IMR-90 (cell line): ENCODE data around the gene ORM1. TPM values are rescaled to one million over a fixed set of nuclear protein-coding genes. Genes with fewer than 3 reads are reported as not detected.

ENCODE experiments used
- ATAC-seq: fragments of 200-7000 bp; cut with Tn5 transposase; 2 replicates; pipeline ENCODE4 v1.9.1; 2020; ENCODE audit warnings: low read depth, mild to moderate bottlenecking, moderate library complexity
- BruUV-seq: library from RNA; stranded (reverse); fragments of 400-500 nt; replicated peaks from 2 replicates; lab custom pipeline; 2021; lab: Mats Ljungman, UMichigan
- CTCF ChIA-PET: fragments of 300-600 bp; formaldehyde crosslinking; extraction: SDS; loops from one replicate; lab custom pipeline; 2021; ENCODE audit warnings: antibody characterized with exemption; lab: Yijun Ruan, JAX
- POLR2A ChIA-PET: fragments of 300-600 bp; sonication (Branson Sonifier 250); formaldehyde crosslinking; loops from one replicate; lab custom pipeline; 2022; ENCODE audit warnings: antibody characterized with exemption; ENCODE audit not compliant: unreplicated experiment; lab: Charles Lee
- DNase-seq: peaks from one replicate; pipeline ENCODE4 v3.0.0; 2013
- H2AFZ ChIP-seq: replicated peaks from 2 replicates; pipeline ENCODE3; 2013; ENCODE audit warnings: low read length, mild to moderate bottlenecking; ENCODE audit not compliant: poor library complexity
- H2AK5ac ChIP-seq: 2 replicates; pipeline ENCODE4 v1.6.1; 2013; ENCODE audit warnings: low read depth, low read length, inconsistent platforms
- H2AK9ac ChIP-seq: replicated peaks from 2 replicates; pipeline ENCODE3; 2013; ENCODE audit warnings: mild to moderate bottlenecking, low read depth, low read length, moderate library complexity; ENCODE audit not compliant: poor library complexity
- H2BK120ac ChIP-seq: 2 replicates; pipeline ENCODE4 v1.6.1; 2013; ENCODE audit warnings: low read depth, low read length, inconsistent platforms
- H2BK15ac ChIP-seq: 3 replicates; pipeline ENCODE4 v1.6.1; 2013; ENCODE audit warnings: low read depth, low read length, inconsistent platforms
- H2BK20ac ChIP-seq: 2 replicates; pipeline ENCODE4 v1.6.1; 2013; ENCODE audit warnings: low read depth, mild to moderate bottlenecking, inconsistent platforms, low read length, moderate library complexity
- H2BK5ac ChIP-seq: 2 replicates; pipeline ENCODE4 v1.6.1; 2013; ENCODE audit warnings: mild to moderate bottlenecking, low read depth, low read length, inconsistent platforms; ENCODE audit not compliant: poor library complexity, severe bottlenecking
- H3K14ac ChIP-seq: replicated peaks from 2 replicates; pipeline ENCODE4 v1.6.1; 2013; ENCODE audit warnings: low read depth, low read length, inconsistent platforms
- H3K18ac ChIP-seq: 2 replicates; pipeline ENCODE4 v1.6.1; 2013; ENCODE audit warnings: low read depth, low read length, control low read depth
- H3K23ac ChIP-seq: 2 replicates; pipeline ENCODE4 v1.6.1; 2013; ENCODE audit warnings: low read depth, low read length, inconsistent platforms
- H3K27ac ChIP-seq: 2 replicates; pipeline ENCODE4 v1.5.1; 2013; ENCODE audit warnings: mild to moderate bottlenecking, control low read depth, low read length; ENCODE audit not compliant: insufficient read depth
- H3K27me3 ChIP-seq: 2 replicates; pipeline ENCODE4 v1.6.1; 2013; ENCODE audit warnings: low read length; ENCODE audit not compliant: control insufficient read depth, insufficient read depth
- H3K36me3 ChIP-seq: 2 replicates; pipeline ENCODE4 v1.6.1; 2013; ENCODE audit warnings: low read length, mixed read lengths; ENCODE audit not compliant: control insufficient read depth, insufficient read depth
- H3K4ac ChIP-seq: 2 replicates; pipeline ENCODE4 v1.6.1; 2013; ENCODE audit warnings: low read depth, low read length, inconsistent platforms
- H3K4me1 ChIP-seq: 2 replicates; pipeline ENCODE4 v1.6.1; 2013; ENCODE audit warnings: low read length, mixed read lengths; ENCODE audit not compliant: control insufficient read depth, insufficient read depth
- H3K4me2 ChIP-seq: 2 replicates; pipeline ENCODE4 v1.6.1; 2013; ENCODE audit warnings: low read depth, mild to moderate bottlenecking, control low read depth, low read length, moderate library complexity
- H3K4me3 ChIP-seq: 2 replicates; pipeline ENCODE4 v1.5.1; 2013; ENCODE audit warnings: low read depth, mild to moderate bottlenecking, control low read depth, low read length, moderate library complexity; ENCODE audit not compliant: insufficient read depth
- H3K56ac ChIP-seq: 2 replicates; pipeline ENCODE4 v1.6.1; 2013; ENCODE audit warnings: low read length, inconsistent platforms; ENCODE audit not compliant: insufficient read depth; ENCODE audit errors: extremely low read depth
- H3K79me1 ChIP-seq, 2 experiments: 2 replicates each; pipeline ENCODE4 v1.6.1; 2013; ENCODE audit warnings: low read length in 2 of 2, inconsistent platforms in 1 of 2, low read depth in 1 of 2
- H3K9ac ChIP-seq: 2 replicates; pipeline ENCODE4 v1.6.1; 2013; ENCODE audit warnings: low read depth, low read length, control low read depth
- H3K9me1 ChIP-seq: 2 replicates; pipeline ENCODE4 v1.6.1; 2013; ENCODE audit warnings: low read length, inconsistent platforms; ENCODE audit not compliant: insufficient read depth
- H3K9me3 ChIP-seq: 2 replicates; pipeline ENCODE4 v1.6.1; 2013; ENCODE audit warnings: low read length; ENCODE audit not compliant: control insufficient read depth, insufficient read depth
- H4K20me1 ChIP-seq: 2 replicates; pipeline ENCODE4 v1.6.1; 2013; ENCODE audit warnings: low read length, inconsistent platforms; ENCODE audit not compliant: insufficient read depth
- H4K5ac ChIP-seq: 2 replicates; pipeline ENCODE4 v1.6.1; 2013; ENCODE audit warnings: mild to moderate bottlenecking, low read depth, low read length, control low read depth
- H4K8ac ChIP-seq, 2 experiments: 2 replicates each; pipeline ENCODE4 v1.6.1; 2013; ENCODE audit warnings: low read depth in 2 of 2, low read length in 2 of 2, control low read depth in 1 of 2, inconsistent platforms in 1 of 2
- H4K91ac ChIP-seq: 2 replicates; pipeline ENCODE4 v1.6.1; 2013; ENCODE audit warnings: low read depth, low read length, inconsistent platforms; ENCODE audit not compliant: insufficient read depth
- FOS ChIP-seq: fragments of 150-350 bp; IDR thresholded peaks from 2 replicates; pipeline ENCODE4 v1.6.1; 2016; ENCODE audit warnings: low read depth, low read length
- WGBS, 2 experiments: methylation state at CpG; one replicate each; pipeline versions ENCODE4 v1.1.5 to v1.1.7; 2013; ENCODE audit warnings: missing lambda C conversion rate in 2 of 2; ENCODE audit not compliant: insufficient read length in 1 of 2; ENCODE audit errors: extremely low coverage in 2 of 2; 5-methylcytosine and 5-hydroxymethylcytosine counted together
- dilution Hi-C: fragments of 300-500 bp; cut with HindIII; formaldehyde crosslinking; loops from one replicate; pipeline ENCODE4 v1.14.3; 2018; ENCODE audit warnings: low sequenced_read_pairs; ENCODE audit not compliant: unreplicated experiment
- in situ Hi-C: fragments of 300-500 bp; cut with MboI; formaldehyde crosslinking; loops from 3 replicates; pipeline ENCODE4 v1.14.3; 2019; ENCODE audit warnings: low sequenced_read_pairs, inconsistent platforms, mixed read lengths
- intact Hi-C: fragments of 100-400 bp; cut with micrococcal nuclease; formaldehyde crosslinking; loops from 2 replicates; pipeline ENCODE4 v1.10.0; 2022
- polyA plus RNA-seq, 3 experiments: library from polyadenylated mRNA; depleted of rRNA; stranded (reverse); fragments of >200 nt; gene quantifications; 2 replicates each; pipeline ENCODE4 v1.2.3, GENCODE V29; 2012; ENCODE audit warnings: low replicate concordance in 1 of 3
- total RNA-seq: library from RNA; depleted of rRNA; stranded (reverse); fragments of >200 nt; gene quantifications from 2 replicates; pipeline ENCODE4 v1.2.3, GENCODE V29; 2012
- TF ChIP-seq, protein P1 (sequence below): fragments of 150-350 bp; IDR thresholded peaks from 2 replicates; pipeline ENCODE4 v1.6.1; 2017; ENCODE audit warnings: mild to moderate bottlenecking, antibody characterized with exemption, low read length, low read depth

The ORM1 gene
- total and polyA plus RNA-seq, 2 of the 4 experiments (the other 2 are of a cell fraction): 0.18 TPM; not detected in 1

DNA sequence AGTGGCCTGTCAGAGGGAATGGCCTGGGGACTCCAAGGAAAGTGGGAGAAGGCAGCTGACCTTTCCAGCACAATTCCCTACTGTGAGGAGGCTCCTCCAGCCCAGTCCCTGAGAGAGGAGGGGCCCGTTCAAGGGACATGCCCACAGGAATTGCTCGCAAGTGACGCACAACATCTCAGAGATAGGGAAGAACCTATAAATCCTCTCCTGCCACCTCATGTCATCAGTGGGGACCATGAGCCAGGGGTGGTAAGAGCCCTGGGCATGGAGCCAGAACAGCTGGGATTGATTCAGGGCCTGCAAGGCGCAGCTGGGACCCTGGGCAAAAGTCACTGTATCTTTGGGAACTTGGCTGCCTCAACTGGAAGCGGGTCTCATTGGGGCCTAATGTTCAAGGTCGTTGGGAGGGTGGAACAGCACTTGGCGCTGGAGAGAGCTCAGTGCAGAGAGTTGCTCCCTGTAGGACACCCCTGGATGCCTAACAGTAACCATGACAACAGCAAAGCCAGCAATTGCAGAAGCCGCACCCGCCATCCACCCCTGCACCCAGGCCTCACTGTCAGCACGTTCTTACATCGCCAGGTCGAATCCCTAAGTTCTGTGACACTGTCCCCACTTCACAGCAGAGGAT is 41.3 kb upstream of the ORM1 start:
- H4K91ac ChIP-seq: no peak overlapping the region; the same call in 1 of the 2 replicates
- no peaks in the 10 kb centered on the region for H3K9me3 ChIP-seq
- H3K27ac ChIP-seq: no peak overlapping the region
- H3K9me1 ChIP-seq: peaks cover 51% of the 10 kb centered on the region
- peak overlapping the region; percentile 11 for H2AK9ac ChIP-seq
- peaks cover 3% of the 10 kb centered on the region; the same call in 1 of the 2 replicates for H3K36me3 ChIP-seq
- ATAC-seq: no peak
- peak; percentile 67 for DNase-seq
- peak overlapping the region; percentile 63 for H3K4ac ChIP-seq
- TF ChIP-seq FOS: 0 out of 2 replicates have a peak, but pooled peaks have one; percentile 2
- TF ChIP-seq, protein P1, sequence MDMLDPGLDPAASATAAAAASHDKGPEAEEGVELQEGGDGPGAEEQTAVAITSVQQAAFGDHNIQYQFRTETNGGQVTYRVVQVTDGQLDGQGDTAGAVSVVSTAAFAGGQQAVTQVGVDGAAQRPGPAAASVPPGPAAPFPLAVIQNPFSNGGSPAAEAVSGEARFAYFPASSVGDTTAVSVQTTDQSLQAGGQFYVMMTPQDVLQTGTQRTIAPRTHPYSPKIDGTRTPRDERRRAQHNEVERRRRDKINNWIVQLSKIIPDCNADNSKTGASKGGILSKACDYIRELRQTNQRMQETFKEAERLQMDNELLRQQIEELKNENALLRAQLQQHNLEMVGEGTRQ: no peak
- no peaks in the 10 kb centered on the region for H3K27me3 ChIP-seq
- peak overlapping the region; percentile 17; the same call in 1 of the 2 replicates for H3K23ac ChIP-seq
- dilution Hi-C loops (no loop called here), intact Hi-C loops (no loop called here), in situ Hi-C loops (no loop called here)
- H3K4me1 ChIP-seq: peaks cover 39% of the 10 kb centered on the region
- peak overlapping the region; percentile 61 for H2AFZ ChIP-seq
- POLR2A ChIA-PET: no interaction called here
- H3K79me1 ChIP-seq: peaks cover 7 to 46% of the 10 kb centered on the region in 2 experiments; a peak in 3 of 4 replicates
- H3K18ac ChIP-seq: peak overlapping the region; percentile 33; the same call in 1 of the 2 replicates
- H4K20me1 ChIP-seq: peaks cover 4% of the 10 kb centered on the region
- 77% methylated on average over 3 of the region's 12 CpGs; no CpG with 5 or more reads in 1 of the 2 experiments for WGBS, 2 experiments
- no TSS peak for BruUV-seq
- H2BK20ac ChIP-seq: peak overlapping the region; percentile 38; the same call in 1 of the 2 replicates
- peak overlapping the region; percentile 54; the same call in 1 of the 2 replicates for H2AK5ac ChIP-seq
- no peak overlapping the region for H3K4me2 ChIP-seq
- CTCF ChIA-PET: interaction anchor here (1.4 kb wide), 1 partner anchor 174 kb away, joined by 4 read pairs; no protein-coding TSS in a partner anchor
- peak overlapping the region; percentile 52; the same call in 1 of the 2 replicates for H2BK120ac ChIP-seq
- H3K56ac ChIP-seq: no peak overlapping the region
- no peak overlapping the region for H2BK5ac ChIP-seq
- peak overlapping the region; percentile 26; the same call in 1 of the 3 replicates for H2BK15ac ChIP-seq
- H3K4me3 ChIP-seq: no peak overlapping the region
- peak overlapping the region; percentile 86 for H3K14ac ChIP-seq
- no peak overlapping the region for H3K9ac ChIP-seq
- H4K5ac ChIP-seq: no peak overlapping the region
- H4K8ac ChIP-seq: no peak overlapping the region; a peak in 1 of 4 replicates
